SKM-1 (cell line): ENCODE data around the gene CUL7.
"Not testable (repeated sequence)": the region's sequence is repeated elsewhere in the genome, so short reads cannot be mapped to it uniquely, and the experiment has no call there.

Experiments used
- DNase-seq: peaks from one replicate; lab custom pipeline; 2025; ENCODE audit not compliant: unreplicated experiment; lab: John Stamatoyannopoulos, UW

Gene CUL7

GRCh38 chr6:43016943-43017334 is 36.7 kb downstream of the CUL7 start:
- DNase-seq = no peak

- DNase-seq = no peak
Measured at GRCh38 chr6:43016176-43016942, 37.3 kb downstream of the CUL7 start.

GRCh38 chr6:43014434-43014909 is 39.2 kb downstream of the CUL7 start:
- no peak for DNase-seq

GRCh38 chr6:43013843-43014433 is 39.7 kb downstream of the CUL7 start, which contains the start of the genes KLHDC3 and MEA1:
Gene KLHDC3 (plus strand): TSS chr6:43014249. CDS start chr6:43017193, 2,944 bp downstream.
Gene MEA1 (minus strand): TSS chr6:43013946. CDS start chr6:43013813, 133 bp downstream.
- peak; percentile 99 for DNase-seq

DNA sequence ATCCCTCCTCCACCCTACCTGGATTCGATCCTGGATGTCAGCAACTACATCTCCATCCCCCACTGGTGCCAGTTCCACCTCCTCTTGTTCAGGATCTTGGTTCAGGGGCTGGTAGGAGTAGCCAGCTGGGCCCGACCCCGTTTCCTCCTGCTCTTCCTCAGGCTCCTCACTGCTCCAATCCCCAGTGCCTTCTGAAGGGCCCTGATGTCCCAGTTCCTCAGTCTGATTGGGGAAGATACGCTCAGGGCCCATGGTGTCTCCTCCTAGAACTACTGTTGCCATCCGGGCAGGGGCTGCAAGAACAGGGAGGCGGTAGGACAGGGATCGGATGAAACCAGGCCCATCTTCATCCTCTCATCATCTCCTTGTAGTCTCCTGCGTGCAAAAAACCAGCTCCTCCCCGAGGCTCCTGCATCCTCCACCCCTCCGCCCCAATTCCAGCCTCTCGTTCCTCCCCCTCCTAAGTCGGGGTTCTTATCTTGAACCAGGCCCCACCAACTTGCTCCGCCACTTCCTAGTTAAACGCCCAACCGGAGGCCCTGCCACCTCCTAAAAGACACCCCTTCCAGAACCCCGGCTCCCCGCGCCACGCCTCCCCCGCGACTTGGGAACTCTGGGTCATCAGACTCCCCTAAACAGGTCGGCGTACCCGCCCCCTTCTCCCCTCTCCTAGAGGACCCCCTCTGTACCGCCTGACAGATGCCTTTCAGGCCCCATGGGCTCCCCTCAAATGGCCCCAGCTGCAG is 40.4 kb downstream of the CUL7 start:
- no peak for DNase-seq

DNA sequence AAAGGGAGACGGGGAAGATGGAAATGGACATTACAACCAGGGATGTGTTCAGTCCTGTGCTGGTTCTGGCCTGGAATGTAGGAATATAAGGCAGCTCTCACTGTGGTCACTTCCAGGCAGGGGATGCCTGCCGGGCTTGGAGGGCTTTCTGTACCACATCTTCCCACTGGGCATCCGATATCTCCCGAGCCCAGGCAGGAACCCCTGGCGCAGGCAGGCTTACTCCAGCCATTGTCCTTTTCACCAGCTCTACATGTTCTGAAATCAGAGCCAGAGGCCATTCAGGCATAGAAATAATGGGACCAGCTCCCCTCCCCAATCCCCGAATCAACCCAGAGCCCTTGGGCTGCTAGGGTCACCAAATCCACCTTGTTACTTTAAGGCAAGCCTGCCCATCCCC is 41.3 kb downstream of the CUL7 start:
- DNase-seq = no peak

- DNase-seq = no peak
Measured at GRCh38 chr6:43011207-43011606, 42.4 kb downstream of the CUL7 start.

DNA sequence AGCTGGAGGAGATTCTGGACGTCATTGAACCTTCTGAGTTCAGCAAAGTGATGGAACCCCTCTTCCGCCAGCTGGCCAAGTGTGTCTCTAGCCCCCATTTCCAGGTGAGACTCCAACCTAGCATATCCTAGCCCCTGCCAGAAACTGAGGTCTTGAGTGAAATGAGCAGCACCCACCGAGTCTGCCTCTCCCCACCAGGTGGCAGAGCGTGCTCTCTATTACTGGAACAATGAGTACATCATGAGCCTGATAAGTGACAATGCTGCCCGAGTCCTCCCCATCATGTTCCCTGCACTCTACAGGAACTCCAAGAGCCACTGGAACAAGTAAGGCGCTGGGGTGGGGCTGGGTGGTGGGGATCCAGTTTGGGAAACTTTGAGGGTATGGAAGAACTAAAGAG is 44.5 kb downstream of the CUL7 start:
- no peak for DNase-seq

- DNase-seq = no peak
Measured at GRCh38 chr6:43007126-43007525, 46.5 kb downstream of the CUL7 start.

GRCh38 chr6:43006251-43006650 is 47.4 kb downstream of the CUL7 start:
- no peak for DNase-seq

DNA sequence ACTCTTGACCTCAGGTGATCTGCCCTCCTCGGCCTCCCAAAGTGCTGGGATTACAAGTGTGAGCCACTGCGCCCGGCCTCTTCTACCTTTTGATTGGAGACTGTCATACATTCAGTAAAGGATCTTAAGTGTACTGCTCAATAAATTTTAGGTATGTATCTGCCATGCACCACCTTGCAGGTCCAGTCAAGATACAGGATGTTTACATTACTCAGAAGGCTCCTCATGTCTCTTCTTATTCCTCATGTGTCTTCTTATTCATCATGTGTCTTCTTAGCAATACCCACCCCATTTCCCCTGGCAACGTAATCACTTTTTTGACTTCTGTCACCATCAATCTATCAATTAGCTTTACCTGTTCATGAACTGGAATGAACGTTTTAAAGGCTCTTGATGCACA is 47.8 kb downstream of the CUL7 start:
- DNase-seq = no peak

GRCh38 chr6:43001843-43002242 is 51.8 kb downstream of the CUL7 start:
- DNase-seq = no peak

GRCh38 chr6:42998205-42998604 is 55.4 kb downstream of the CUL7 start:
- DNase-seq = not testable (repeated sequence)

DNA sequence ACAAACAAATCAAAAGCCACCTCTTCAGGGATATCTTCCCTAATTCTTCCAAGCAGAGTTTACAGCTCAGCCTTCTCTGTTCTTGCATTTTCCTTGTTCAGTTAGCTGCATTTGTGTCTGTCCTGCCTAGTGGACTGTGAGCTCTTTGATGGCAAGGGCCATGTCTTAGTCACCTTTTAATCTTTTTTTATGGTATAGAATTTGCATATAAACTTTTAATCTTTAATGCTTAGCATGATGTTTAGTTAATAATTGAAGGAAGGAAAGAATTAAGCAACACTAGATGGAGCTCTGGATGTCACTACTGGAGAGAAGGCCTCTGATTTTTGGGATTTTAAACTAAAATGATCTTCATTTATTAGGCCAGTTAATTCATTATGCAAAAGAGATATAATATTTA is 57.1 kb downstream of the CUL7 start:
- no peak for DNase-seq

- no peak for DNase-seq
Measured at GRCh38 chr6:42993445-42993844, 60.2 kb downstream of the CUL7 start.

- DNase-seq = no peak
Measured at GRCh38 chr6:42989923-42990322, 63.7 kb downstream of the CUL7 start.

- no peak for DNase-seq
Measured at GRCh38 chr6:42988486-42989020, 65.1 kb downstream of the CUL7 start.
